ENCODE measurements around the gene LYRM2.
A peak's percentile ranks its signal among the peaks of the same experiment; 100 is the strongest.

LYRM2 gene

GRCh38 chr6:89638320-89639195 lies at the start of gene LYRM2:
Gene LYRM2 (minus strand): TSS chr6:89638747. CDS start chr6:89638716, 31 bp downstream.
- peak; percentile 75 for DNase-seq

- DNase-seq: no peak
These were observed 49.8 kb upstream of the LYRM2 start for GRCh38 chr6:89688328-89688727.

- DNase-seq: no peak
These were observed 46.8 kb upstream of the LYRM2 start for GRCh38 chr6:89685311-89685710.

- no peak for DNase-seq
These were observed 44.4 kb upstream of the LYRM2 start for GRCh38 chr6:89682991-89683390.

- DNase-seq: no peak
These were observed 43.5 kb upstream of the LYRM2 start for GRCh38 chr6:89681983-89682564.

- no peak for DNase-seq
These were observed 42.0 kb upstream of the LYRM2 start for GRCh38 chr6:89680551-89680950.

GRCh38 chr6:89680150-89680549 lies 41.6 kb upstream of the LYRM2 start:
- no peak for DNase-seq

GRCh38 chr6:89679215-89680120 lies 40.9 kb upstream of the LYRM2 start:
- DNase-seq: no peak

- no peak for DNase-seq
These were observed 40.0 kb upstream of the LYRM2 start for GRCh38 chr6:89678531-89678930.

- DNase-seq: no peak
These were observed 37.6 kb upstream of the LYRM2 start for GRCh38 chr6:89675949-89676748.

- no peak for DNase-seq
These were observed 32.5 kb upstream of the LYRM2 start for GRCh38 chr6:89670935-89671565.

GRCh38 chr6:89669002-89669401 lies 30.5 kb upstream of the LYRM2 start:
- DNase-seq: no peak

GRCh38 chr6:89667872-89668556 lies 29.5 kb upstream of the LYRM2 start:
- DNase-seq: no peak

- no peak for DNase-seq
These were observed 24.2 kb upstream of the LYRM2 start for GRCh38 chr6:89662659-89663223.

- DNase-seq: no peak
These were observed 23.0 kb upstream of the LYRM2 start for GRCh38 chr6:89661559-89661958.

- no peak for DNase-seq
These were observed 22.4 kb upstream of the LYRM2 start for GRCh38 chr6:89660981-89661380.

- no peak for DNase-seq
These were observed 19.1 kb upstream of the LYRM2 start for GRCh38 chr6:89657445-89658158.

- no peak for DNase-seq
These were observed 16.6 kb upstream of the LYRM2 start for GRCh38 chr6:89655122-89655521.

GRCh38 chr6:89650579-89650978 lies 12.0 kb upstream of the LYRM2 start:
- no peak for DNase-seq

GRCh38 chr6:89649682-89650081 lies 11.1 kb upstream of the LYRM2 start:
- DNase-seq: no peak

Measured in NCI-H510A (cell line).